Posterior cingulate gyrus (tissue), 11 donors: ENCODE measurements around the gene MAFG.
A peak's percentile ranks its signal among the peaks of the same experiment; 100 is the strongest.
"Not testable (repeated sequence)": the region's sequence is repeated elsewhere in the genome, so short reads cannot be mapped to it uniquely, and the experiment has no call there.

Experiments
- DNase-seq, 10 donors: peaks; one replicate each; pipeline versions ENCODE4 v3.0.0 to v3.0.0-alpha.2; 2020 to 2021; ENCODE audit warnings: mixed read lengths in 3 of 10
- intact Hi-C: fragments of 100-400 bp; cut with DNase I; formaldehyde crosslinking; loops from one replicate; pipeline ENCODE4 v1.15.1; 2023

Gene MAFG

DNA sequence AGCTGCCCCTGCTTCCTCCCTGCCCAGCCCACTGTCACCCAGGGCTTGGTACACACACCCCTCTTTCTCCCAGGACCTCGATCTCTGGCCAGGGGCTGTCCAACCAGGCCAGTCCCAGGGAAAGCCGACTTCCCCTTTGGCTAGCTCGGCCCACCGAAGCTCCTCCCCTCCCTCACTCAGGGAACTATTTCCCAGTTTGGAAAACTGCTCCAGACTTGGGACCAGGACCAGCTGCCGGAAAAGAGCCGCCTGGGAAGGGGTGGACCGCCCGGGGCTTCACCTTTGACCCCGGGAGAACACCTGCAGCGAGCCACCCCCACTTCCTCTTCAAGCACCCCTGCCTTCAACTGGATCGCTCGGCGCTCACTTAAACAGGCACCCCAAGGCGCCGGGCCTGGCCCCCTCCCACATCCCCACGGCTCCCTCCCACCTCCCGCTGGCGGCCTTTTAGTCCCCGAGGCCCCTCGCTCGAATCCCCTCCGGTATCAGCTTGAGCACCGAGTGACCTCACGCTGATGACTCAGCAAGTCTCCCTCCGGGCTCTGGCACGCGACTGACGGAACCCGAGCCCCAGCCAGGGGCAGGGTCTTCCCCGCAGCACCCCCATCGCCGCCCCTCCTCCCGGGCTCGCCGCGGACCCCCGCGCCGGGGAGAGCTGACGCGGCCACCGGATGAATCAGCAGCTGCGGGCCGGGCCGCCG lies 934 bp downstream of the MAFG start:
- intact Hi-C loops, result no loop called here
- DNase-seq, result peak in 3 of 10 donors; percentile 22 to 42 (median 34)

GRCh38 chr17:81925860-81926450 lies 1.6 kb downstream of the MAFG start:
- DNase-seq, result no peak
- intact Hi-C loops, result no loop called here

DNA sequence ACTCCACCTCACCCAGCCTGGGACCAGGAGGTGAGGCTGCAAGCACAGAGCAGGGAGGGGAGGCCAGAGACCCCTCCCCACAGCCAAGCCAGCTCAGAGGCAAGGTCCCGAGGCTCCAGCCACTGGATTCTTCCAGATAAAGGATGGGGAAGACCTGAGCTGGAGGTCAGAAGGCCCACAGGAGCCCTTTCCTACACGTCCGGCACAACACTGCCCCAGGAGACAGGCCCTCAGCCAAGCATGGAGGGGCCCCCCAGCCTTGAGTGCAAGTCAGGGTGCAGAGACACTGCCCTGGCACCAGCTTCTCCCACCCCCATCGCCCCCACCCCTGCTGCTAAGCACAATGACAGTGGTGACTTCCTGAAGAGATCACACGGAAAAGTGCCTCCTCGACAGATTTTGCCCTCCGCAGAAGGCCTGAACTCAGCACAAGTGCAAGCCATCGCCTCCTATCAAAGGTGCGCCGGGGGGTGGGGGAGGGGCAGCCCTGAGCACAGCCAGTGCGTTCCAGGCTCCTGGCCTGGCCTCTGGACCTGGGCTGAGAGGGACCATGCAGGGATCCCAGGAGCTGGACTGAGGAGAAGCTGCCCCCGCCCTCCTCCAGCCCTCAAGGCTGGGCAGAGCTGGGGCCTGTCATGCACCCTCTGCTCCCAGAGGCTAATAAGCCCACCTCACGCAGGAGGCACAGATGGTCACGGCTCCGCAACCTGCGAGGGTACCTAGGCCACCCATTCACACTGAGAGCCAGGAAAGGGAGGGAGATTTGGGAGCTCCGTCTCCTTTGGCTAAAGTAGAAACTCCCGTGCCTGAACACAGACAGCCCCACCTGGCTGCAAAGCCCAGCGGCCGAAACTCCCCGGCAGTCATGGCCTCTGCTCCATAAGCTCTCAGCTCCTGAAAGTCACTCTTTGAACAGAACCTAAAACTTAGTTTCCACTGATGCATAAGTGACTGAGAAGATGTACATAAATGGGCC lies 2.7 kb downstream of the MAFG start:
- intact Hi-C loops, result no loop called here
- no peak for DNase-seq

GRCh38 chr17:81923302-81924260 lies 4.0 kb downstream of the MAFG start:
- DNase-seq, result peak in 8 of 10 donors; percentile 36 to 92 (median 56)
- intact Hi-C loops, result no loop called here

DNA sequence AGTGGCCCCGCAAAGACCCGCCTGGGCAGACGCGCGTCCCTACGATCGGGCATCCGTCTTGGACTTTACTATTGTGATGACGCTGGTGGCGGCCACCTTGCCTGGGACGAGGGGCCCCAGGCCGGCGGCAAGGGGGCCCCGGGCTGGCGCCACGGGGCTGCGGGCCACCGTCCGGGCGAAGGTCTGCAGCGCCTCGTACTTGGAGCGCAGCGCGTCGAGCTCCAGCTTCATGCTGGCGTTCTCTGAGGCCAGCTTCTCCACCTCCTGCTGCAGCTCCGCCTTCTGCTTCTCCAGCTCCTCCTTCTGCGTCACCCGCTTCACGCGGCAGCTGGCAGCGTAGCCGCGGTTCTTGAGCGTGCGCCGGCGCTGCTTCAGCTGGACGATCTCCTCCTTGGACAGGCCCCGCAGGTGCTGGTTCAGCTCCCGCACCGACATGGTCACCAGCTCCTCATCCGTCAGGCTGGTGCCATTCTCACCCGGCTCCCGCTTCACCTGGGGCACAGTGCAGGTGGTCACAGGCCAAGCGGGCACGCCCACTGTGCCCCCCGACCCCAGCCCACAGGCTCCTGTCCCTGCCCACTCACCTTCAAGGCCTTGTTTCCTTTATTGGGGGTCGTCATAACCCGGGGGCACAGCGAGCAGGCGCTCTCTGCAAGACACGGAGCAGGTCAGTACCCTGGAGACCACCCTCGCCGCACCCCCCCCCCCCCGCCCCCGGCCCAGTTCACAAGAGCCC lies 4.8 kb downstream of the MAFG start:
- DNase-seq, result no peak
- intact Hi-C loops, result no loop called here

- intact Hi-C loops, result no loop called here
- no peak for DNase-seq
Observed at GRCh38 chr17:81921996-81922565, 5.5 kb downstream of the MAFG start.

DNA sequence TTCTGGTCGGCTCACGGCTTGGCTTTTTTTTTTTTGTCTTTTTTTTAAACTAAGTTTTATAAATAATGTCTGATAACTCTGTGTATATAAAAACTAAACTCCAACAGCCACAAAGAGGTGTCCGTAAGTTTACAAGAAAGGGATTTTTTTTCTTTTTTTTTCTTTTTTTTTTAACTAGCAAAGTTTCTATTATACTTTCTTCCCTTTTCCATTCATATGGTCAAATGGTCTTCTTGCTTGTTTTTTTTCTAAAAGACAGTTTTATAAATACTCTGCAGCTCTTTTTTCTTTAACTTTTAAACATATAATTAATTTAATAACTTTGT lies 6.0 kb downstream of the MAFG start:
- DNase-seq, result no peak
- intact Hi-C loops, result no loop called here

DNA sequence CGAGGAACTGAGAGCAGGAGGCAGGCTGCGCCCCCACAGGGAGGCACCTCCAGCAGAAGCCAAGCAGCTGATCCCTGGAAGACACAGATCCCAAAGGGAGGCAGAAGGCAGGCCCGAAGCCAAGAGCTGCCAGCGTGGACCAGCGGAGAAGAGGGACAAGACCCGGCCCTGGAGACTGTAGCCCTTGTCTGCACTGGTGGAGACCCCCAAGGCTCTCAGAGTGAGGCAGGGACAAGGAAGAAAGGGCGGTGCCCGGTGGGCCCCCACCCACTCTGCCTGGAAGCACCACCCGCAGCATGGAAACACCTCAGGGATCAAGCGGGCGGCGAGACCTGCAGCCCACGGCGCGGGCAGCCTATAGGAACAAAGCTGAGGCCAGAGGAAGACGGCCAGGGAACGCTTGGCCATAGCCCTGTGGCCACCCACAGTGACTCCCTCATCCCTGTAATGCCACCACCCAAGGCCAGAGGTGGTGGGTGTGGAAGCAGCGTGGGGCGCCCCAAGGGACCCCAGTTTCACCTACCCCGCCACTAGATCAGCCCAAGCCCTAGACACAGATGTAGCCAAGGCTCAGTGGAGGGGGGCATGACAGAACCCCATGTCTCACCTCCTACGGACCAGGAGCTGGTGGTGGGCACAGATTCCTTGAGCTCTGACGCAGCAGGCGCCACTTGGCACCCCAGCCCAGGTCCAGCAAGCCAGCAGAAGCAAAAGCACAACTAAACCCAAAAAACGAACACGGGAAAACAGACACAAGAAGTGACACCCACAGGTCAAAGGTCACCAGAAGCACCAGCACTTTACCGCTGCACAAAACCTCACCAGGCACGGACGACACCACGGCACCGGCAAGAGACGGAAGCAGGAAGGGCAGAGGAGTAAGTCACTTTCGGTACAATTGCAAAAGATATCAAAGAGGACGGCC lies 6.7 kb downstream of the MAFG start:
- intact Hi-C loops, result no loop called here
- no peak for DNase-seq

DNA sequence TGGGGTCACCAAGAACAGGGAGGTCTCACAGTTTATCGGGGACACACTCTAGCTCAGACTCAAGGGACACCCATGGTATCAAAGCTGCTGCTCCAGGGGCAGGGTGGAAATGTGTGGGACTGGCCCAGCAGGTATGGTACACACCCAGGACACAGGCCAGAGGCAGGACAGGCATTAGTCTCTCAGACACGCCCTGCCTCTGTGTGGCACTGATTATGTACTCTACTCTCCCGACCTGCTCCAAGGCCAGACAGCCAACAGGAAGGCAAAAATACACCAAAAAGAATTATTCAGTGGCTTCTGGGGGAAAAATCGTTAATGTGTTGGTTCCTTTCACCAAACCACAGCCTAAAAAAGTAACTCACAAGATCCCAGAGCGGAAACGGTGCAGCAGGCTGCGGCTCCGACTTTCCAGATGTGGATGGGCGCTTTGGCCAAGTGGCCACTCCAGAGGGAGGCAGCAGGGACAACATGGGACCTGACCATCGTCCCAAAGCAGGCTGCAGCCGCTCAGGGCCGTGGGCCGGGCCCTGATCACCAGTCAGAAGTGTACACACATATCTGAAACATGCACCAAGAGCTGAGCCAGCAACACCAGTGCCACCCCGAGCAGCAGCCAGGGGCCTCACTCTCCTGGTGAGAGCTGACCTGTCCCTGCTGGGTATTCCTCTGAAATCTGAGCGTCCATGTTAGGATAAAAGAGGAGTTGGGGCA lies 8.5 kb downstream of the MAFG start:
- intact Hi-C loops, result no loop called here
- no peak for DNase-seq

- DNase-seq, intact Hi-C loops: not testable (repeated sequence)
Observed at GRCh38 chr17:81918333-81918669, 9.2 kb downstream of the MAFG start.

DNA sequence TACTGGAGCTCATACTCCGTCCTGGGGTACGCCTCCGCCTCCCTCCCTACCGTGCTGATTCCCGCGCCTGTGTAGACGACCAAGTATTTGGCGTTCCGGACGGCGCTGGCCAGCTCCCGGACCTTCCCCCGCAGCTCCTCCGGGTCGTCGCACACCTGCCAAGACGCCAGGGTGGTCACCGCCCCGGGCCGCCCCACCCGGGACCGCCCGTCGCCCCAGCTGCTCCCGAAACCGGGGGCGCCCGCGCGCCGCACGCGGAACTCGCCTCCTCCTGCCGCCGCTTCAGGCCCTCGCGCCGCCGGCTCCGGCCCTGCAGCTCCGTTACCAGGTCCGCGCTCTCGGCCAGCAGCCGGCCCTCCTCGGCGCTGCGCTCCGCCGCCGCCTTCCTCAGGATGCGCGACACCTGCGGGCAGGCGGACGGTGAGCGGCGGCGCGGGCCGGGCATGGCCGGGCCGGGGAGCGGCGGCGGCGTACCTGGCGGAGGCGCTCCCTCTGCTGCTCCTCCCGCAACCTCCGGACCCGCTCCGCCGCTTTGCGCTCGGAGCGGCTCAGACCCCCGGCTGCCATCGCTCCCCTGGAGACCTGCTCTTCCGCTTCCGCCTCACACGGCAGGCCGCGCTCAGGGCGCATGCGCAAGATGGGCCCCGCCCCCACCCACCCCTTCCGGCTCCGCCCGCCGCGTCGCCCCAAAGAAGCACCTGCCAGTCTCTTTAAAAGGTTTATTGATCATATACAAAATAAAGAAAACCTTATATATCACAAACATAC lies 9.8 kb downstream of the MAFG start, which contains the start of gene SIRT7:
Gene SIRT7 (minus strand): TSS at position 612 of the 768 bp plus-strand sequence. CDS start 45 bp downstream, at position 567.
- intact Hi-C loops, result no loop called here
- peak in 8 of 10 donors; percentile 64 to 96 (median 72) for DNase-seq

DNA sequence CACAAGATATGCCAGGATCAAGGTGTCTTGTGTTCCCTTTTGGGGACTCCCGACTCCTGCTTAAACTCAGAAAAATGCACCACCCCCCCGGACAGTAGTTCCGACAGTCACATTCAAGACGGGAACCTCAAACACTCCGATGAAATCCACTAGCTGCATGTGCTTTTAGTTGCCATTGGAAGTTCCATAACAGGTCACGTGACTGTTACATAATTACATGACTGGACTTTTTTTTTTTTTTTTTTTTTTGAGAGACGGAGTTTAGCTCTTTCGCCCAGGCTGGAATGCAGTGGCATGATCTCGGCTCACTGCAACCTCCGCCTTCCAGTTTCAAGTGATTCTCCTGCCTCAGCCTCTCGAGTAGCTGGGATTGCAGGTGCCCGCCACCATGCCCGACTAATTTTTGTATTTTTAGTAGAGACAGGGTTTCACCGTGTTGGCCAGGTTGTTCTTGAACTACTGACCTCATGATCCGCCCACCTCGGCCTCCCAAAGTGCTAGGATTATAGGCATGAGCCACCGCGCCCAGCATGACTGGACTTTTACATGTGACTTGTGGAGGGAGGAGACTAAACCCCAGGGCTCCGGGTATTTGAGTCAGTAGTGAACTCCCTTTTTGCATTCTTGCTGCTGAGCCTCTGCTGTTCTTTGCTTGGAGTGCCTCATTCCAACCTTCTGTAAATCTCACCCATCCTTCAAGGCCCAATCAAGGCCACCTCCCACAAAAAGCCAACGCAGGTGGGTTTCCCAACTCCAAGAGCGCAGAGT lies 11.1 kb downstream of the MAFG start:
- intact Hi-C loops, result no loop called here
- DNase-seq, result no peak

GRCh38 chr17:81915331-81915730 lies 12.2 kb downstream of the MAFG start:
- no peak for DNase-seq
- intact Hi-C loops, result no loop called here

GRCh38 chr17:81914103-81914850 lies 13.3 kb downstream of the MAFG start:
- DNase-seq, result no peak
- intact Hi-C loops, result no loop called here

DNA sequence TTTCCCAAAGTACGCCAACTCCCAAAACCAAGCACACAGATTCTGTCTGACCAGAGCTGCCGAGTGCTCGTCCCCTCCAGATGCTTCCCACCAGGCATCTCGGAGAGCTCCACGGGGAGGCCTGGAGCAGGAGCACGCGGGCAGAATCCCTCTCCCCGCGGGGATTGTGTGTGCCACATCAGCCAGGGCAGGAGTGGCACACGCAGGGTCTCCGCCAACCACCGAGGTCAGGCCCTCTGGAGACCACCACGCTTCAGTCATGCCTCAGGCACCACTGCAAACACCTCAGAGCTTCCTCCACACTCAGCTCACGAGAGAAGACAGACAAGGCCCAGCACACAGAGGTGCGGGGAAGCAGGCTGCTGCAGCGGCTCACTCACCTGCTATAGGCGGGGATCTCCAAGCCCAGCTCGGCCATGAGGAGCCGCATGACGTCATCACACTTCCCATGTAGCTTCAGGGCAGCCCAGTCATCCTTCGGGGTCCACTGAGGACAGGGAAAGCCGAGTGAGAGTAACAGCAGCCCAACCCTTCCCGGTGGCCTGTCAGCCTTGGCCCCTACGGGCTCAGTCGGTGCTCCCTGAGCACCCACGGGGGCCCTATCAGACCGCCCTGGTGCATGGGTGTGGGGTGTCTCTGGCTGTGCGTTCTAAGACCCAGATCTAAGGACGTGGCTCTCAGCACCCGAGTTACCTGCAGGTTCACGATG lies 14.0 kb downstream of the MAFG start:
- intact Hi-C loops, result no loop called here
- no peak for DNase-seq
